HG03095 (cell line): ENCODE results near the gene CMC1.
"Not testable (repeated sequence)": the region's sequence is repeated elsewhere in the genome, so short reads cannot be mapped to it uniquely, and the experiment has no call there.

Experiments
- ATAC-seq: cut with Tn5 transposase; IDR thresholded peaks from one replicate; pipeline ENCODE4 v1.9.1; 2021; ENCODE audit warnings: moderate library complexity; ENCODE audit not compliant: unreplicated experiment

The CMC1 gene

DNA sequence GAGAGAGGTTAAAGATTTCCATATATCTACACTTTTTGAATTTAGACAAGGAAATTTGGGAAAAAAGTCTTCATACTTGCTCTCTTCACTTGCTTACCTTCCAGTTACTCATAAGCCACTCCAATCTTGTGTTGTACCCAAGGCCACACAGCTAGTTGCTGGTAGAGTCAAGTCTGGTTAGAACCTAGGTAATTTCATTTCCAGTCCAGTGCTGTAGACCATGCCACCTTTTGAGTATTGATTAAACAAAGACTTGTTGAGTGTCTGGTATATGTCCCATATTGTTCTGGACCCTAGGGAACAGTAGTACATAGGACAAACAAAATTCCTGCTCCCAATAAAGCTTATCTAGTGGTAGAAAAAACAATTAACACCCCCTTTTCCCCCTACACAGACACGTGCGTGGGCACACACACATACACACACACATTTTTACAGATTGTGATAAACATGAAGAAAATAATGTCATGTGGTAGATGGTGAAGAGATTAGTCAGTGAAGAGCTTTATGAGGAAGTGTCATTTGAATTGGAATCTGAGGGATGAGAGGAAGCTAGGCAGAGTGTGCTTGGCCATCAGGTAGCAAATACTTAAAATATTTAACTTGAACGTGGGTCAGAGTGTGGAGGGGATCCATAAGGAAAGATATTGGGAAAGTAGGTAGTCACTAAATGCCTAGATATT lies 2.1 kb downstream of the CMC1 start:
- ATAC-seq: no peak

GRCh38 chr3:28244491-28244890 lies 3.1 kb downstream of the CMC1 start:
- no peak for ATAC-seq

- ATAC-seq: no peak
Observed at GRCh38 chr3:28247286-28247685, 5.9 kb downstream of the CMC1 start.

DNA sequence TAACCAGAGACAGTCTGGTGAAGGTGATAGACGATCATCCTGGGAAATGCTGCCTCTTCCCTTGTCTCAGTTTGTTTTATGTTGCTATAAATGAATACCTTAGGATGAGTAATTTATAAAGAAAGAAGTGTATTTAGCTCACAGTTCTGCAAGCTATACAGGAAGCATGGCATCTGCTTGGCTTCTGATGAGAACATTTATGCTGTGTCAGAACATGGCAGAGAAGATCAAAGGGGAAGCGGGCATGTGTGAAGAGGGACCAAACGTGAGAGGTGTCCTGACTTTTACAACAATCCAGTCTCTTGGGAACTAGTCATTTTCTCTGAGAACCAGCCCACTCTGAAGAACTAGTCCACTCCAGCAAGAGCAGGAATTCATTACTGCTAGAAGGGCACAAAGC lies 9.6 kb downstream of the CMC1 start:
- ATAC-seq: no peak

DNA sequence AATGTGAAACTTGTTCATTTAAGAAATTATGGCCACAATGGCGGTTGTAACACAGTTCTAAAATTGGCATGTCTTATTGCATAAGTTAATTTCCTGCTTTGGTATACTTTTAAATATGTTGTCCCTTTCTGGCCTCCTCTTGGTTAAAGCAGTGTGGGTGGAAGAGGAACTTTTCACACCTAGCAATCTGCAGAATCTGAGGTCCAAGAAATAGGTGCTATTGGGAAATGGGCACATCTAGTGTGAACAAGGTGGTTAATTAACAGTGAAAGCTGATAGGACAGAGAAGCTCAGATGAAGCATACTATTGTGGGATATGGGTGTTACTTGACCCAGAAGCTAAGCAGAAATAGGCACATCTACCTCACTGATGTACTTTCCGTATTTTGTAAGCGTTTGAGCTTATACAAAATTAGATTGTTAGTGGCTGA lies 10.6 kb downstream of the CMC1 start:
- ATAC-seq: no peak

GRCh38 chr3:28253040-28253715 lies 11.8 kb downstream of the CMC1 start:
- no peak for ATAC-seq

DNA sequence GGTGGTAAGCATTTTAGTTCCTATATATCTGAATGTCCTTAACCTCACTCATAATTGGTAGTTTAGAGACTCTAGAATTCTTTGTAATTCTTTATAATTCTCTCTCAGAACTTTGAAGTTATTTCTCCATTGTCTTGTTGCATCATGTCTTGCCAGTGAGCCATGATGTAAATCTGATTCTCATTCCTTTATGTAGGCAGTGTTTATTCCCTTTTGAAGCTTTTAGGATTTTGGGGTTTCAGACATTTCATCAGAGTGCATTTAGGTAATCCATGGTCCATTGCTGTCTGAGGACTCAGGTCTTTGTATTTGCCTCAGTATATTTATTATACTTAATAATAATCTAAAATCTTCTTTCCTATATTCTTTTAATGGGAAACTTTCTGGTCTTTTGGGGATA lies 20.6 kb downstream of the CMC1 start:
- no peak for ATAC-seq

DNA sequence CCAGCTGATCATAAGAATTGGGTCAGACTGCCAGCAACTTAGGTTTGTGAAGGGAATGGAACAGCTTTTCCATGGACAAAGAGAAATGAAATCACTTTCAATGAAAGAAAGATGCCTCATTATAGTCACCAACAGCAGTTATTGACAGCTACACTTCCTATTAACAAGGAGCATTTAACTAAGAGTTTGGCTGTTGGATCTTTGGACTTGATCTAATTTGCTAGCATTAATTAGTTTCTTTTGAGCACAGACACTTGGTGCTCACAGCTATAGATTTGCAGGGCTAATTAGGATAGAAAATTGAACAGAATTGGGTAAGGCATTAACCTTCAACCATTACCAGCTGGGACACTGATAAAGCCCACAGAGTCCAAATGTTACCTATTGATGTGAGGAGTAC lies 24.2 kb downstream of the CMC1 start:
- ATAC-seq: no peak

DNA sequence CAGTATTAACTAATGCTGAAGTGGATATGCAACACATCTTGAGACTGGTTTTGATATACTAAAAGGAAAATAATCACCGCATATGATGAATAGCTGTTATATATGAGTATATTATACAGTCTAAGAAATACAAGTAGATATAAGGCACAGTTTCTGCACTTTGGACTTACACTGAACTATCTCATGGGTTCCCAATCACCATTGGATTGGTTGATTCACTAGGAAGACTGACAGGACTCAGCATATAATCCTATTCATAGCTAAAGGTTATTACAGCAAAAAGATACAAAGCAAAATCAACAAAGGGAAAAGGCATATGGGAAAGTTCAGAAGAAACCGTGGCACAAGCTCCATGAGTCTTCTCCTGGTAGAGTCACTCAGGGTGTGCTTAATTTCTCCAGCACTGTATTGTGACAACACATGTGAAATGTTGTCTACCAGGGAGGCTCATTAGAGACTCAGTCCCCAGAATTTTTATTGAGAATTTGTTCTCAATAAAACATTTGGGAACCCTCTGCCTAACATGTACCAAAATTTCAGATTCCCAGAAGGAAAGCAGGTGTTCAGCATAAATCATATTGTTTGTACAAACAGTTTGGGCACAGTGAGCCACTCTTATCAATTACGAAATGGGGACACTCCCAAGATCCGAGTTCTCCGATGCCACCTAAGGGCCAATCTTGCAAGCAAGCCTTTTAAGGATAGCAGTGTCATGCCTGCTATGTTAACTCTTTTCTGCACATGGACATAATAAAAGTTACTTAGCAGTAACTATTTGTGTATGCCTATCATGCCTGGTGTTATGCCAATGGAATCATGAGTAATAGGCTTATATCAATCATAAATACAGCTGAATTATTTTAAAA lies 26.8 kb downstream of the CMC1 start:
- no peak for ATAC-seq

DNA sequence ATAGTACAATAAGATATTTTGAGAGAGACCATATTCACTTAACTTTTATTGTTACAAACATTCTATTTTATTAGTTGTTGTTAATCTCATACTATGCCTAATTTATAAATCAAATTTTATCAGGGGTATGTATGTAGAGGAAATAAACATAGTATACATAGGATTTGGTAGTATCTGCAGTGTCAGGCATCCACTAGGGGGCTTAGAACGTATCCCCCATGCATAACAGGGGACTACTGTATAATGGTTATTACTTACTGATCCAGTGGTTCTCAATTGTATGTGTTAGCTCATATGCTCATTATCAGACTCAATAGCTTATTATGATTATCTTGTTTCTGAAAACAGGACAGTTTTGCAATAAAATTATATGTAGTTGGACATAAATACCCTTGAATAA lies 27.6 kb downstream of the CMC1 start:
- ATAC-seq: no peak

DNA sequence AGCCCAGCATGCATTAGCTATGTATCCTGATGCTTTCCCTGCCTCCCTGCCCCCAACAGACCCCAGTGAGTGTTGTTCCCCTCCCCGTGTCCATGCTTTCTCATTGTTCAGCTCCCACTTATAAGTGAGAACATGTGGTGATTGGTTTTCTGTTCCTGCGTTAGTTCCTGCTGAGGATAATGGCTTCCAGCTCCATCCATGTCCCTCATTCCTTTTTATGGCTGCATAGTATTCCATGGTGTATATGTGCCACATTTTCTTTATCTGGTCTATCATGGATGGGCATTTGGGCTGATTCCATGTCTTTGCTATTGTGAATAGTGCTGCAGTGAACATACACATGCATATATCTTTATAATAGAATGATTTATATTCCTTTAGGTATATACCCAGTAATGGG lies 28.5 kb downstream of the CMC1 start:
- not testable (repeated sequence) for ATAC-seq

DNA sequence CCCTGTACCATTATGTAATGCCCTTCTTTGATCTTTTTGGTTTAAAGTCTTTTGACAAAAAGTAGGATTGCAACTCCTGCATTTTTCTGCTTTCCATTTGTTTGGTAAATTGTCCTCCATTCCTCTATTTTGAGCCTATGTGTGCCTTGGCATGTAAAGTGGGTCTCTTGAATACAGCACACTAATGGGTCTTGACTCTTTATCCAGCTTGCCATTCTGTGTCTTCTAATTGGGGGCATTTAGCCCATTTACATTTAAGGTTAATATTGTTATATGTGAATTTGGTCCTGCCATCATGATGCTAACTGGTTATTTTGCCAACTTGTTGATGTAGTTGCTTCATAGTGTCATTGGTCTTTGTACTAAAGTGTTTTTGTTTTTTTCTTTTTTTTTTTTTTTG lies 32.4 kb downstream of the CMC1 start:
- no peak for ATAC-seq

- ATAC-seq: no peak
Observed at GRCh38 chr3:28278918-28279317, 37.5 kb downstream of the CMC1 start.

DNA sequence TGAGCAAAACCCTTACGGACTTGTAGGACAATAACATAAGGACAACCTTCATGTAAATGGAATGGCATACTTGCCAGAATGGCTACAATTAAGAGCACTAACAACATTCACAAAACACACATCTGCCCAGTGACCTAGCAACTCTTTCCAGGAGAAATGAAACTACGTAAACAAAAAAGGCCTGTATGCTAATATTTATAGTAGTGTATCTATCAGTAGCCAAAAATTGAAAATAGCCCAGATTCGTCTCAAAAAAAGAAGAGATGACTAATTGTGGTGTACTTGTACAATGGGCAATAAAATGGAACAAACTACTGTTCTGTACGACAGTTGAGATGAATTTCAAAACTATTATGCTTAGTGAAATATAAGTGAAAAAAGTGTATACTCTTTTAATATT lies 38.4 kb downstream of the CMC1 start:
- no peak for ATAC-seq

GRCh38 chr3:28280781-28281180 lies 39.4 kb downstream of the CMC1 start:
- ATAC-seq: no peak

GRCh38 chr3:28286595-28286994 lies 45.2 kb downstream of the CMC1 start:
- ATAC-seq: peak; percentile 84

- ATAC-seq: no peak
Observed at GRCh38 chr3:28287046-28287445, 45.6 kb downstream of the CMC1 start.

DNA sequence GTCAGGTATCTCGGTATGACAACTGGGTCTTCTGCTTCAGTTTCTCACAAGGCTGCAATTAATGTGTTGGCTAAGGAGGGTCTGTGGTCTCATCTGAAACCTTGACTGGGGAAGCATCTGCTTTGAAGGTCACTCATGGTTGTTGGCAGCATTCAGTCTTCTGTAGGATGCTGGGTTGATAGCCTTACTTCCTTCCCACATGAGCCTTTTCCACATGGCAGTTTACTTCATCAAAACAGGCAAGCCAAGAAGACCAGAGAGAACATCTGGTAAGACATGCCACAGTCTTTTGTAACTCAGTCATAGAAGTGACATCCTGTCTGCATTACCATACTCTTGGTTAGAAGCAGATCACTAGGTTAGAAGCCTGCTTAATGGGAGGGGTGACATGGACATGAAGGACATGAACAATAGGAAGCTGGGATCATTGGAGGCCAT lies 49.5 kb downstream of the CMC1 start:
- no peak for ATAC-seq

- ATAC-seq: no peak
Observed at GRCh38 chr3:28291577-28291976, 50.2 kb downstream of the CMC1 start.

DNA sequence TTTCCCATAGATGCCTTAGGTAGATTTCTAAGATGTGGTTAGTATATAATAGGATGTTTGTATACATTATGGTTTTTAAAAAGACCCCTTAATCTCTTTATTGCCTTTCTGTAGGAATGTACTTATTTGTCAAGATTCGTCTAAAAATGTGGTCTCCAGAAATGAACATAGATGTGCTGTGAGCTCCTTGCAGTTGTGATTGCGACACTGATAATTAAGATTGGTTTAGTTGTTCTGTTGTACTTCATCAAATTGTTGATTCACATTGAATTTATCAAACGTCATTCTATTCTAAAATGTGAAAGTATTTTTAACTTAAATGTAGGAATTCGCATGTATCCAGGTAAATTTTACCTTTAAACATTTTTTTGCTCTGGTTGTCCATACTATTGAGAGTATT lies 51.2 kb downstream of the CMC1 start:
- ATAC-seq: no peak

DNA sequence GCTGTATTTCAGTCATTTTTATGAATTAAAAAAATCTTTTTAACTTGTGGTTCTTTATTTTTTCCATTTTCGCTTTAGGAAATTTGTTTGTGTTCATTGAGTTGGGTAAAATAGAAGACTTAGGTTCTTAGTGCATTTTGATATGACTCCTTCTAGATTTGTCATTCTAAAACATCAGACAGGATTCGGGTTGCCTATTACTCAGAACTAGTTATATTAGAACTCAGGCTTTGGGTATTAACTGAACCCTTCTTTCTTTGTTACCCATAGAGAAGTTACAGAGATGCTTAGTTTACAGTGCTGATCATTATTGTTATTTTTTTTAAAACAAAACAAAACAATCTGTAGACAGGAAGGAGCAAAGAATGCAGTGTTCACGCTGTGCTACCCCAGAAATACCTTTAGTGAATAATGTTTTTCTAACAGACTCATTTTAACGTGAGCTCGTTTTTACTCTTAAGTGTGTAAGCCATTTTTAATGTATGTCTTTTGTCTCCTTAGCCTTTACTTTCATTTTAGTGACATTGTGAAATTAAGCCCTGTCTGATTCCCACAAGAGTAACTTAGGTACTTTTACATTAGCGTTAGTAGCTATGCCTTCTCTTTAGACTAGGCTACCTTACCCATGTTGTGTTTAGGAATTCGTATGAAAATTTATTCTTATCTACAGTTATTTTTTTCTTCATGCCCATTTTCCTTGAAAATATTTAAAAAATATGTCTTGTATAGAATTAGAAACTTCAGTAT lies 53.4 kb downstream of the CMC1 start:
- no peak for ATAC-seq
